HG03196 (cell line): Measurements from ENCODE around the gene ENOPH1.
"Not testable (repeated sequence)": the region's sequence is repeated elsewhere in the genome, so short reads cannot be mapped to it uniquely, and the experiment has no call there.

ENCODE experiments used
- ATAC-seq: cut with Tn5 transposase; IDR thresholded peaks from one replicate; pipeline ENCODE4 v1.9.1; 2021; ENCODE audit not compliant: unreplicated experiment

Gene ENOPH1

DNA sequence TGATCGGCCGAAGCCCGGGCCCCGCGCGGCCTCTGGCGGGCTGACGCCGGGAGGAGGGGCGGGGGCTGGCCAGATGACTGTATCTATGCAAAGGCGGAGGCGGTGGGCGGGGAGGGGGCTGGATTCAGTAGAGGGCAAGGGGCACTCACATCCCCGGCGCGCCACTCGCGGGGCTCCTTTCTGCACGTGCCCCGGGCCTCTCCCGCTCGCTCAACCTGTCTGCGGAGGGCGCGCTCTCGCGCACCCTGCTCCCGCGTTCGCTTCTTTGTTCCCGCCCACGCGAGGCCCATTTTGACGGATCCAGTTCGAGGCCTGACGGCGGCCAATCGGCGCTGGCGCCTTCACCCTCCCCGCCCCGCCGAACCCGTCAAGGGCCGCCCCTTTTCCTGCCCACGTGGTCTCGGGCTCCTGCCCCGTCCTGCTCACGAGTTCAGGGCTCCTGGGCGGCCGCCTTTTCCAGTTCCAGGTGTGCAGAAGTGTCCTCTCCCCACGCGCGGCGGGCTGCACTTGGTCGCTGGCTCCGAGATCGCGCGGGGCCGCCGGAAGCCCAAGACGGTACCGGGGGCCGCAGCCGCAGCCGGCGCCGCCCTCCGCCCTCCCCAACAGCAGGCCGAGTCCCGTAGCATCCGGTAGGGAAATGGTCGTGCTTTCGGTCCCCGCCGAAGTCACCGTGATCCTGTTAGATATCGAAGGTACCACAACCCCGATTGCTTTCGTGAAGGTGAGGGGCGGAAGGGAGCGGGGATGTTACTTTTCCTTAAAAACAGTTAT lies at the start of gene ENOPH1, which contains the start of gene HNRNPDL:
Gene ENOPH1, plus strand, starts transcription at position 398 of the 771 bp plus-strand sequence. Its CDS starts 240 bp downstream, at position 638.
Gene HNRNPDL, minus strand, starts transcription at position 270 of the 771 bp plus-strand sequence. CDS start 772 bp downstream, outside the sequence.
- peak; percentile 77 for ATAC-seq

DNA sequence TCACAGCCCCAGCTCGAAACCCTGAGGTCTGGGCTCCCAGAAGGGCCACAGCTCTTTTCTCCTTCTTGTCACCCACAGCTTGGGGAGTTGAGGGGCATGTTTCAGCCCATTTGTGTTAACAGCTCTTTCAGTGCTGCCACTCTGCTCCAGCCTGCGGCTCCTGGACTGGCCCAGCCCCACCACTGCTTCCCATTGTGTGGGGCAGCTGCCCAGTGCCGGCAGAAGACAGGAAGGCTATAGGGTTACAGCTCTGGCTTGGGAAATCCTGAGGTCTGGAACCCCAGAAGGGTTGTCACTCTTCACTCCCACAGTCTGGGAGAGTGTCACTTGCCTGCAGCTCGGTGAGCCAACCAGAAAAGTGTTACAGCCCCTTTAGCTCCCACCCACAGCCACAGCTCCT lies 49.6 kb upstream of the ENOPH1 start:
- no peak for ATAC-seq

DNA sequence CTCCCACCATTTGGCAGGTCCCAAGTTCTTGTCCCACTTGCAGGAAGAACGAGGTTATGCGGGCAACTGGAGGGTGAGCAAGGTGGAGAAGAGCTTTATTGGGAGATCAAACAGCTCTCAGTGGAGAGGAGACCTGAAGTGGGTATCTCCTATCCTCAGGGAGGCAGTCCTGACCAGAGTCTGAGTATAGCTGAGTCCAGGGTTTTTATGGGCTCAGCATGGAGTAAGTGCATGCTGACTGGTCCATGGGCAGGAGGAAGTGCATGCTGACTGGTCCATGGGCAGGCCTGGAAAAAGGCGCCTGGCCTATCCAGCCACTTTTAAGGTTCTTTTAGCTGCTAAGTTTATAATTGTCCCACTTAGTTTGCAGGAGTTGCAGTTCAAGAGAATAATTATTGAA lies 49.2 kb upstream of the ENOPH1 start:
- no peak for ATAC-seq

DNA sequence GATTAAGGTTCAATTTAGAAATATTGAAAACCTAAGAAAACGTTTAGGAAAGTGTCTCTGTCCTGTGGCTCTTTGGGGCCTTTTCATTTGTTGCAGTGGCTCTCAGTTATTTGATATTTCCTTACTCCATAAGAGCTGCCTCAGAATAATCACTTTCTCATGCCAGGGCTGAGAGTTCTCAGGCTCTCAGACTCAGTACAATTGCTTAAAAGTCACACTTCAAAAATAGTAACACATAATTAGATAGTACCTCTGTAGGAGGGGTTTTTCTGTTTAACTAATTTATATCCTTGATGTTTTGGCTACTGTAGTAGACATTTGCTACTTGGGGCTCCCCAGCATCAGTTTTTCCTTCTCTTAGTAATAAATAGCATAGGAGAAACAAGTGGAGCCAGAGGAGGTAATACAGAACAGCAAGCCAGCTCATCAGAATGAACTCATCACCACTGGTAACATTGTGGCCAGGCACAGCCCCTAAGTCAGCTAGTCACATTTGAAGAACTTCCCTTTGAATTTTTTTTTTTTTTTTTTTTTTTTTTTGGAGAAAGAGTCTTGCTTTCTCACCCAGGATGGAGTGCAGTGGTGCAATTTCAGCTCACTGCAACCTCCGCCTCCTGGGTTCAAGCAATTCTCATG lies 48.6 kb upstream of the ENOPH1 start:
- no peak for ATAC-seq

DNA sequence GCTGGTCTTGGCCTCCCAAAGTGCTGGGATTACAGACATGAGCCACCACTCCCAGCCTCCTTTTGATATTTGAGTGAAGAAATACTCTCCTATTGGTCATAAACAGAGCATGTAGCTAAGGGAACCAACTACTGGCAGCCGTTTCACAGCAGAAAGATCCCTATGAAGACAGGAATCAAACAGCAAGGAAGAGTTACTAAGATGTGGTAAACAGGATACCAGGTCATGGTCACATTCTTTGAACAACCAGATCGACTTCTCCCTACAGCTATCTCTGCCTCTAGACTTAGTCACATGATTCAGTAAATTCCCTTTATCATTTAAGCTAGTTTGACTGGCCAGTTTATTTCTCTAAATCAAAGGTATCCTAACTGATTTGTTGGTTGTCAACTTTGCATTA lies 47.6 kb upstream of the ENOPH1 start:
- ATAC-seq, result no peak

DNA sequence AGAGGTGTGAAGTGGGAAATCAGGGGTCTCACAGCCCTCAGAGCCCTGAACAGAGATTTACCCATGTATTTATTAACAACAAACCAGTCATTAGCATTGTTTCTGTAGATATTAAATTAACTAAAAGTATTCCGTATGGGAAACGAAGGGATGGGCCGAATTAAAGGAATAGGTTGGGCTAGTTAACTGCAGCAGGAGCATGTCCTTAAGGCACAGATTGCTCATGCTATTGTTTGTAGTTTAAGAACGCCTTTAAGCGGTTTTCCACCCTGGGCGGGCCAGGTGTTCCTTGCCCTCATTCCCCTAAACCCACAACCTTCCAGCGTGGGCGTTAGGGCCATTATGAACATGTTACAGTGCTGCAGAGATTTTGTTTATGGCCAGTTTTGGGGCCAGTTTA lies 44.1 kb upstream of the ENOPH1 start:
- ATAC-seq, result not testable (repeated sequence)

DNA sequence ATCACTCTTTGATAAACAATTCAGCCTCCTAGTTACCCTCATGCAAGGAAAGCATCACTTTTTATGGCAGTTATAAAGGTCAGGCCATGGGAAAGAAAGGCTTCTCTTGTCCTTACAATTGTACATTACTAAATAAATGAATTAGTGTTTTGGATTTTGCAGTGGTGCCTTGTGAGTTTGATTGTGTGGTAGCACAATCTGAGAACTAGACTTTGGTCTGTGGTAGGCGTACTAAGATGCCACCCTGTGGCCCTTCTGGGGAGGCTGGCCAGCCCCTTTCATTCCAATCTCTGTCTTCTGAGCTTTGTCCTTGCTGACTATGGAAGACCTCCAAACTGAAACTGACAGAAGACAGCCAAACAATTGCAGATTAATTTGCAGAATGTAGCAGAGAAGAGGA lies 42.0 kb upstream of the ENOPH1 start:
- no peak for ATAC-seq

DNA sequence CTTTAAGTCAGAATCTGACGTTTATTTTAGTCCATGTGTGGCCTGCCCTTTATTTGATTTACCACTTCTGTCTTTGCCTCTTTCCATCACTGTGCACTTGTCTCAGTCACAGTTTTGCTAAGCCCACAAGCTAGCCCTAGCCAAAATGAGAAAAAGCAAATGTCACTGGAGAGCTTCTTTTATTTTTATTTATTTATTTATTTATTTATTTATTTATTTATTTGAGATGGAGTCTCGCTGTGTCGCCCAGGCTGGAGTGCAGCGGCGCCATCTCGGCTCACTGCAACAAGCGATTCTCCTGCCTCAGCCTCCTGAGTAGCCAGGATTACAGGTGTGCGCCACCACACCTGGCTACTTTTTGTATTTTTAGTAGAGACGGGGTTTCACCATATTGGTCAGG lies 40.3 kb upstream of the ENOPH1 start:
- ATAC-seq, result not testable (repeated sequence)

DNA sequence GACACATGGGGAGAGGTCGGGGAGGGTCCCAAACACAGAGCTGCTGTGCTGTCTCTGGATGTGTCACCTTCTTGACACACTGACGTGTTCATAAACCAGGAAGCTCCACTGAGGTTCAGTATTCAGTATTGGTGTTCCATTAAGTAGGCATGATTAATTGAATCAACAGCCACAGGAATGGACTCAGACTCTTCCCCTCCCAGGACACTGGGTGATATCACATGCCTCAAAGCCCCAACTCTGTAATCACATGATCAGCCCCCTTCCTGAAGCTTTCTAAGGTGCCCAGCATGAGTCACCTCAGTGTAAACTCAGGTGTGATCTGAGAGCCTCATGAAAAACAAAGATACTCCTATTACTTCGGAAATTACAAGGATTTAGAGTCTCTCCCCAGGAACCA lies 35.5 kb upstream of the ENOPH1 start:
- no peak for ATAC-seq

DNA sequence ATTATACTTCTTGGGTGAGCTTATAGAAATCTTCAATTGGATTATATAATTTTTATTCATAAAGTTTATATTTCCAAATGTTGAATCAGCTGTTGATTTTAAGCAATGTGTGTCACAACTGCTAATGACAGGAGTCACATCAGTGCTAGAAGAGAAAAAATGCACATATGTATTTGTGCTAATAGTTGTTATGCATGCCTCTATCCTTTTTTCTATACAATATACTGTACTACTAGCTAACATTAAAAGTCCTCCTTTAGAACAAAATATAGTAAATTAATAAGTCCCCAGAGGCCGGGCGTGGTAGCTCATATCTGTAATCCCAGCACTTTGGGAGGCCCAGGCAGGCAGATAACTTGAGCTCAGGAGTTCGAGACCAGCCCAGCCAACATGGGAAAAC lies 32.9 kb upstream of the ENOPH1 start:
- no peak for ATAC-seq

DNA sequence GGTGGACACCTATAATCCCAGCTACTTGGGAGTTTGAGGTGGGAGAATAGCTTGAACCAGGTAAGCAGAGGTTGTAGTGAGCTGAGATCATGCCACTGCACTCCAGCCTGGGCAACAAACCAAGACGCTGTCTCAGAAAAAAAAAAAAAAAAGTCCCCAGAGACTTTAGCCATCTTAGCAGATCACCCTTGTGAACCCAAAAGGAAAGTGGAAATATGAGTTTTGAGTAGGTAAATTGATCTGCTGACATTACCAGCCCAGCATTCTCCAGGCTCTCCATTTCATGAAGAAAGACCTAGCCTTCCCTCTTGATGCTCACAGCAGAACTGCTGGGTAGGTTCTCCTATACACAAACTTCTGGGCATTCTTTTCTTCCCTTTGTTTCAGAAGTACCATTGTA lies 32.1 kb upstream of the ENOPH1 start:
- ATAC-seq, result no peak

DNA sequence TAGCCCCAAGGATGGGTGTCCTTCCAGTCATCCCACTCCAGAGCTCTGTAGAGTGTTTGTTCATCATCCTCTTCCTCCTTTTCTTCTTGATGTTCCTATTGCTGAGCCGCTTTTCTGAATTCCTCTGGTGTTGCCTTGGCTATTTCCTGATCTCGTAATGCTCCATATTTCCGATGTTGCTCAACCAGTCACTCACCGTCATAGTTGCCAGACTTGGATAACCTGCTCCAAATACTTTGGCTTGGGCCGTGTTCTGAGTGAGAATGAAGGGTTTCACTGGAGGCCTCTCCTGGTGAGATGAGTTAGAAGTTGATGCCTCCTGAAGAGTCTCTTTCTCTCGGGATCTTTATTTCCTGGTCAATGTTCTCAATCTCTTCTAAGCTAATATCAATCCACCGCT lies 28.8 kb upstream of the ENOPH1 start:
- ATAC-seq, result no peak

DNA sequence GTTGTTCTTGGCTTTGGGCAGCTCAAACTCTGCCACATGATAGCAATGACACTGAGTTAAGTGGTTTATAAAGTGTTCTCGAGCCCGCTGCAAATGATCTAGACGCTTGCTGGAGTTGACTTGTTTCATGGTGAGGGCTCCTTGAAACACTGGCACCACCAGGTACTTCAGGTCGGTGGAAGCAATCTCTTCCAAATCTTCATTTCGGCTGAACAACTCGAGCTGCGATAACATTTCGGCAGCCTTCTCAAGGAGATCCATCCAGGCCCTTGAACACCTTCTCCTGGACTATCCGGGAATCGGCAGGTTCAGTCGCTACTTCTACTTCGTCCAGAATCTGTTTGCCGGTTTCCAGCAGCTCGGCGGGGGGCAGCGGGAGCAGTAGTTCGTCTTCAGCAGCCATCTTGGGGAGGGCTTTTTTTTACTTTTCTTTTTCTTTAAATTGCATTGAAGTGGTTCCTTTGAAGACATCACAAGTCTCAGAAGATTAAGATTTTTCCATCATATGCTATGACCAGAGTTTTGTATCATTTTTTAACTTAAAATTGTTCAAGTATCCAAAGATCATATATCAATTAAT lies 28.1 kb upstream of the ENOPH1 start:
- ATAC-seq, result no peak

DNA sequence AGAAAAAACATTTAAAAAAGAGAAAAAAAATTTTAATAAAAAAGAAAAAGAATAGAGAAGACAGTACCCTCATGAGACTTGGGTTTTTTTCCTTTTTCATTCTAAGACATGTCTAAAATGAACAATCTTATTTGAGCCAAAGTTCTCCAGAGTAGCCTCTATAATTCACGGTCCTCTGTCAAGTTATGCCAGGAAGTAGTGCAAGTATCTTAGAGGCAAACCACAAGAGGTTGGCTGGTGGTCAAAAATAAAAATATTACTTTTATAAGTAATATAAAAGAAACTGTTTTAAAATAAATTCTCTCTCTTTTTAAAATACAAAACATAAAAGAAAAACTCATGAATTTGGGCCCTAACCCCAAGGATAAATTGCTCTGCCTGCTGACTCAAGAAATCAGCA lies 26.7 kb upstream of the ENOPH1 start:
- ATAC-seq, result no peak

DNA sequence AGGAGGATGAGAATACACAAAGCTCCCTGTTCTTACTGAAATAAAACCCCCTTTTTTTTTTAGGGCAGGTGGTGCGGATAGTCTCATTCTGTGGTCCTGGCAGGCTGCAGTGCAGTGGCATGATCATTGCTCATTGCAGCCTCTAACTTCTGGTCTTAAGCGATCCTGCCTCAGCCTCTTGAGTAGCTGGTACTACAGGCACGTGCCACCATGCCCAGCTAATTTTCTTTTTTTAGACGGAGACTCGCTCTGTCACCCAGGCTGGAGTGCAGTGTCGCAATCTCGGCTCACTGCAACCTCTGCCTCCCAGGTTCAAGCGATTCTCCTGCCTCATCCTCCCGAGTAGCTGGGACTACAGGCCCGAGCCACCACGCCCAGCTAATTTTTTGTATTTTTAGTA lies 15.3 kb upstream of the ENOPH1 start:
- ATAC-seq, result not testable (repeated sequence)

DNA sequence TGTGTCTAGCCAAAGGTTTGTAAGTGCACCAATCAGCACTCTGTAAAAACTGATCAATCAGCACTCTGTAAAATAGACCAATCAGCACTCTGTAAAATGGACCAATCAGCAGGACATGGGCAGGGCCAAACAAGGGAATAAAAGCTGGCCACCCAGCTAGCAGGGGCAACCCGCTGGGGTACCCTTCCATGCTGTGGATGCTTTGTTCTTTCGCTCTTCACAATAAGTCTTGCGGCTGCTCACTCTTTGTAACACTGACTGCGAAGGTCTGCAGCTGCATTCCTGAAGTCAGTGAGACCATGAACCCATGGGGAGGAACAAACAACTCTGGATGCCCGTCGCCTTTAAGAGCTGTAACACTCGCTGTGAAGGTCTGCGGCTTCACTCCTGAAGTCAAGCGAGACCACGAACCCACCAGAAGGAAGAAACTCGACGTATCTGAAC lies 14.4 kb upstream of the ENOPH1 start:
- ATAC-seq, result no peak

DNA sequence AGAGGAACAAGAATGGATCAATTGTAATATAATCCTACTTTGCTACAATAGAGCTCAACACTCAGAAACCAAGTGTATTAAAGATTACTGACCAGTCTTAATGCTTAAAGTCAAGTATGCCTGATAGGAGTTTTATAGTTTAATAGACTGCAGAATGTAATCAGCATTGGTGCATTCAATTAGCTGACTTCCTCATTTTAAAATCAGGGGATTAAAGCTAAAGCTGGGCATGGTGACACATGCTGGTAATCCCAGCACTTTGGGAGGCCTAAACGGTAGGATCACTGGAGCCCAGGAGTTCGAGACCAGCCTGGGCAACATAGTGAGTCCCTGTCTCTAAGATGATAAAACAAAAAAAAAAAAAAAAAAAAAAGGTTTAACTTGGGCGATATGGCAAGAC lies 10.9 kb upstream of the ENOPH1 start:
- ATAC-seq, result no peak

DNA sequence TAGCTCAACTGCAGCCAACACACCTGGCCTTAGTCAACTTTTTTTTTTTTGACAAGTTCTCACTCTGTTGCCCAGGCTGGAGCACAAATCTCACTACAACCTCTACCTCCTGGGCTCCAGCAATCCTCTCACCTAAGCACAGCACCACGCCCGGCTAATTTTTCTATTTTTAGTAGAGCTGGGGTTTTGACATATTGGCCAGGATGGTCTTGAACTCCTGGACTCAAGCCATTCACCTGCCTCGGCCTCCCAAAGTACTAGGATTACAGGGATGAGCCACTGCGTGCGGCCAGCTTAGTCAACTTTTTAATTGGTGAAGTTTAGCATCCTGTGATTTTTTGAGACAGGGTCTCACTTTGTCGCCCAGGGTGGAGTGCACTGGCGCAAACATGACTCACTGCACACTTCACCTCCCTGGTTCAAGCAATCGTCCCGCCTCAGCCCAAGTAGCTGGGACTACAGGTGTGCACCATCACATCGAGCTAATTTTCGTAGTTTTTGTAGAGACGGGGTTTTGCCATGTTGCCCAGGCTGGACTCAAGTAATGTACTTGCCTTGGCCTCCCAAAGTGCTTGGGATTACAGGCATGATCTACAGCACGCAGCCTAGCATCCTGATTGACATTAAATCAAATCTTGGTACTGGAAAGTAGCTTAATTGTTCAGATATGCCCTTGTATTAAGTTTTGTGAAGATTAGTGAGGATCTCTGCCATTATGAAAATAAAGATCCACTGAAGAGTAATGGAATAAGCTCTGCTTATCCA lies 8.4 kb upstream of the ENOPH1 start:
- ATAC-seq, result no peak

DNA sequence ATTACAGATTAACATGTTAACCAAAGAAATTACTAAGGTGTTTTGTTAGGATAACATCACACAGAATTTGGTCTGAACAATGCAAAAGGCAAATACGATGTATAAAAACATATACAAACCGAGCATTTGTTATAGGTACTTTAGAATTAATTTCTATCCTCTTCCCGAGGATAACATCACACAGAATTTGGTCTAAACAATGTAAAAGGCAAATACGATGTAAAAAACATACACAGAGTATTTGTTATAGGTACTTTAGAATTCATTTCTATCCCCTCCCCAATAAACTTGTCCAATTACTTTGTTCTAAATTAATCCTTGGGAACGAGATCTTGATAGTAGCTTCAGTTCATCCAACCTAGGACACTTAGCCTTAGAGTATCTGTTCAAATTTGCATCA lies 7.8 kb upstream of the ENOPH1 start:
- ATAC-seq, result no peak

DNA sequence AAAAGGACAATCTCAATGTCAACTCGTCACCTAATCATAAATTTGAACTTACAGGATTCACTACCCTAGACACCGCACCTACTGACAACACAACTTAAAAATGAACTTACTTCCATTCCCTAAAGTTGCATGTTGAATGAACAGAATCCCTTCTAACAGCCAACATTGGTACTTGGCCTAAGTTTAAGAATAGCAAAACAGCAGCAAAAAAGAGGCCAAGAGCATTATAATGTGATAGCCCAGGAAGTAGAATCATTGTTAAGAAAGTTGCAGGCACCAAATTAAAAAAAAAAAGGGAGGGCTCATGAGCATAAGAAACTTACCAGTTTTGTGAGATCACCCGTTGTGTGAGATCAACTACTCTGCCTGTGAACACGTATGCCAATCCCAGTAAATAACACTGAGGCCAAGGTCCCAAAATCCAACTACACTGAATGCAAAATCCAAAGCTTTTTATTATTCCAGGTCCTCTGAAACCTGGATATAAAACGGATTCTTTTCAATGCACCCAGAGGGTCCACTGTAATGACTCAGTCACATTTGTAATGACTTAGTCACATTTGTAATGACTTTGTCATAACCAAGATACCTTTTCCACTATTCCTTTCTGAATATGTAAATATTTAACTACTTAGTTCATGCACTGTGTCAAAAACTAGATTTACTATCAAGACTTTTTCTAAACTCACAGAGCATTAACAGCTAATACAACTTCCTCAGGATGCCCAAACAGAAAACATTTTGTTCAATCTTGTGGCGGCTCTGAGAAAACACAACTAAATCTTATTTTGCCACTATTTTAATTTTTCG lies 6.9 kb upstream of the ENOPH1 start:
- ATAC-seq, result no peak

DNA sequence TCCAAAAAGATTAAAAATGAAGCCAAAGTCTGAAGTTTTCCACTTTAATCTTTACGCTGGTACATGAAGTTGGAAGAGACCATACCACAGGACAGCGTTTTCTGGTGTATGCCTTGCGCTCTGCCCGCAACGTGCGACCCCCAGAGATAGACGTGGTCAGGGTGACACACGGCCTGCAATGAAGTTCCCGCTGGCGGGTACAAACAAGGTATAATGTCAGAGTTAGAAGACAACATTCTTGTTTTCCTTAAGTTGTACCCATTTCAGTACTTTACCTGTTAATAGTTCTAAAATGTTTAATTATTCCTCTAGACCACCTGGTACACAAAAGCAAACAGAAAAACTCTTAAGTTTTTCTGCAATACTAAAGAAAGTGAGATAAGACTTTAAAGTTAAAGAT lies 4.9 kb upstream of the ENOPH1 start:
- no peak for ATAC-seq
